Sigmoid colon (tissue), 3 donors: Measurements from ENCODE around the gene STX18.

Experiments
- POLR2A ChIP-seq, 2 donors: fragments of 450-650 bp; IDR thresholded peaks; one replicate each; pipeline ENCODE4 v1.6.1; 2016; ENCODE audit warnings: antibody characterized with exemption in 2 of 2, mild to moderate bottlenecking in 2 of 2, moderate library complexity in 2 of 2
- TF ChIP-seq, protein P1 (sequence below), 4 experiments: fragments of 450-650 bp in 3 of 4; fragments of 200-600 bp in 1 of 4; IDR thresholded peaks; one replicate each; pipeline ENCODE4 v1.5.1; 2016 to 2019; ENCODE audit warnings: antibody characterized with exemption in 4 of 4, mild to moderate bottlenecking in 3 of 4, moderate library complexity in 2 of 4

DNA sequence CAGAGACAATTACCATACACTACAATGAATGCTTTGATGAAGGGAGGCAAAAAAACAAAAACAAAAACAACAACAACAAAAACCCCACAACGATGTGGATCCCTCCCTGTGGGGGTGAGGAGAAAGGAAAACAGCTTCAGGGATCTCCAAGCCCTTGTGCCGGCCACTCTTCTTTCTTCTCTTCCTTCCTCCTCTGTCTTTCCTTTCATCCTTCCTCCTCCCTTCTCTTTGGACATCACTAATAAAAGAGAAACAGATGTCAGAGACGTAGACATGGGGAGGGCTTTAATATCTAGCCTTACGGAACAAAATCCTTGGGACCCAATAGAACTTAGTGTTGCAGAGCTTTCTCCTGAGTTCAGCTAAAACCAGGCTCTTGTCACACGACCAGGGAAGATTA lies 18.8 kb upstream of the STX18 start:
- TF ChIP-seq, protein P1, sequence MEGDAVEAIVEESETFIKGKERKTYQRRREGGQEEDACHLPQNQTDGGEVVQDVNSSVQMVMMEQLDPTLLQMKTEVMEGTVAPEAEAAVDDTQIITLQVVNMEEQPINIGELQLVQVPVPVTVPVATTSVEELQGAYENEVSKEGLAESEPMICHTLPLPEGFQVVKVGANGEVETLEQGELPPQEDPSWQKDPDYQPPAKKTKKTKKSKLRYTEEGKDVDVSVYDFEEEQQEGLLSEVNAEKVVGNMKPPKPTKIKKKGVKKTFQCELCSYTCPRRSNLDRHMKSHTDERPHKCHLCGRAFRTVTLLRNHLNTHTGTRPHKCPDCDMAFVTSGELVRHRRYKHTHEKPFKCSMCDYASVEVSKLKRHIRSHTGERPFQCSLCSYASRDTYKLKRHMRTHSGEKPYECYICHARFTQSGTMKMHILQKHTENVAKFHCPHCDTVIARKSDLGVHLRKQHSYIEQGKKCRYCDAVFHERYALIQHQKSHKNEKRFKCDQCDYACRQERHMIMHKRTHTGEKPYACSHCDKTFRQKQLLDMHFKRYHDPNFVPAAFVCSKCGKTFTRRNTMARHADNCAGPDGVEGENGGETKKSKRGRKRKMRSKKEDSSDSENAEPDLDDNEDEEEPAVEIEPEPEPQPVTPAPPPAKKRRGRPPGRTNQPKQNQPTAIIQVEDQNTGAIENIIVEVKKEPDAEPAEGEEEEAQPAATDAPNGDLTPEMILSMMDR (IDR thresholded peaks at IDR 0.05) = no peak
- no peak for TF ChIP-seq POLR2A (IDR thresholded peaks at IDR 0.05)
